HG03025 (cell line): ENCODE data around the gene DAB2IP.

Source experiments
- ATAC-seq: cut with Tn5 transposase; IDR thresholded peaks from one replicate; pipeline ENCODE4 v1.9.1; 2021; ENCODE audit warnings: mild to moderate bottlenecking, moderate library complexity; ENCODE audit not compliant: unreplicated experiment, low FRiP score

Gene DAB2IP

DNA sequence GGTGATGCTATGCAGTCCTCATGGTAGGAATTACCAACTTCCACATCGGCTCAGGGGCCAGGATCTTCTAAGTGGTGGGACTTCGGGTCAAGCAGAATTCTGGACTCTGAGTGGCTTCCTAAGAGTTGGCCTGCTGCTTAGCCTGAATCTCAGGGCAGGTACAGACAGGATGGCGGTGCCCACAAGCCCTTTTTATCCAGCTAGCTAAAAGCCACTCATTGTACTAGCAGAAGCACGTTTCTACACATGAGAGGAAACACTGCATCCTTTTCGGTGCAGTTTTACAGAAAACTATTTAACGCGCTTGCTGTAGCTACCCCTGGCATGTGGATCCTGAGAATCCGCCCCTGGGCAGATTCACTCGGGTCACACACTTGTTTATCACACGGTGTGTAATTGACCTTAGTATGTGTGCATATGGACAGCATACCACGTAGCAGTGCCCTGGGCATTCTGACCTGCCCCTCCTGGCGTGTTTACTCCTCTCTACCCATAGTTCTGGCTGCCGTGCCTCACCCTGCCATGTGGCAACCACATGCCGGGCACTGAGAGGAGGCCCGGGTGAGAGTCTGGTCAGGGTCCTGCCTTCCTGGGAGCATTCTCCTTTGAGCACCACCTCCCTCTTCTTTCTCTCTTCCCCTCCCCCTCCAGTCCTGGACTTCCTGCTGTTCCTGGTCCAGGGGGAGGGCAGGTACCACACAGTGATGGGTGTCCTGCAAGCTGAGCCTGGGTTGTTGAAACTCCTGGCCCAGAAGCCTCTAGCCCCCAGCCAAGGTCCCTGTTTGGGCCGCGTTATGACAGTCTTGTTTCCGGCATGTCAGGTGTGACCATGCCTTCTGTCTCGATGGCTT is 65.9 kb downstream of the DAB2IP start:
- no peak for ATAC-seq

DNA sequence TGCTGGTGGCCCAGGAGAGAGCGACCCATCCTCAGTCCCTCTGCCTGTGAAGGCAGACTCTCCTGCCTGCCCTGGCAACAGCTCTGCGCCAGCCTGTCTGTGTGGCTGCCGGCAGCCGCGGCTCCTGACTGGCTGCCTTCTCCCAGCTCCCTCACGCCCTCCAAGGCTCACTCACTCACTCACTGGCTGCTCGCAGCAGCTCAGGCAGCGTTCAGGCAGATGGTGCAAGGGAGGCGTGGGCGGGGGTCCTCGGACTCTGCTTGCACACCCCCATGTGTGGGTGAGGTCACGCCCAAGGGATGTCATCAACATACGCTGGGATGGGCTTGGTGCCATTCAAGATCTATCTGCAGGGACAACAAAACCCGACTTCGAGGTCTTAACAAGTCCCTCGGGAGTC is 66.7 kb downstream of the DAB2IP start:
- no peak for ATAC-seq

DNA sequence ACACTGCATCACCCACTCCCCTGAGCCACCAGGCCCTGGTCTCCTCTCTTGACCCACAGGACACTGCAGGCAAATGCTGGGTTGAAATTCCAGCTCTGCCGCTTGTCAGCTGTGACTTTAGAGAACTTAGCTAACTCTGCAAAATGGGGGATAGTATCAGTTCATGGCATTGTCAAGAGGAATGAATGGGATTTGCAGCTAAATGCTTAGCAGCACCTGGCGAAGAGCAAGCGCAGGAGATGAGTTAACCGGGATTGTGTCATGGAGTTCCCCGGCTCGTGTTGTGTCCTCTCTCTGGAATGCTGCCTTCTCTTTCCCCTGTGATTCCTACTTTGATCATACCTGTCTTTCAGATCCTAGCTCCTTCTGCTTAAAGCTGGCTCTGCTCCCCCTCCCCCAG is 67.1 kb downstream of the DAB2IP start:
- ATAC-seq = no peak

DNA sequence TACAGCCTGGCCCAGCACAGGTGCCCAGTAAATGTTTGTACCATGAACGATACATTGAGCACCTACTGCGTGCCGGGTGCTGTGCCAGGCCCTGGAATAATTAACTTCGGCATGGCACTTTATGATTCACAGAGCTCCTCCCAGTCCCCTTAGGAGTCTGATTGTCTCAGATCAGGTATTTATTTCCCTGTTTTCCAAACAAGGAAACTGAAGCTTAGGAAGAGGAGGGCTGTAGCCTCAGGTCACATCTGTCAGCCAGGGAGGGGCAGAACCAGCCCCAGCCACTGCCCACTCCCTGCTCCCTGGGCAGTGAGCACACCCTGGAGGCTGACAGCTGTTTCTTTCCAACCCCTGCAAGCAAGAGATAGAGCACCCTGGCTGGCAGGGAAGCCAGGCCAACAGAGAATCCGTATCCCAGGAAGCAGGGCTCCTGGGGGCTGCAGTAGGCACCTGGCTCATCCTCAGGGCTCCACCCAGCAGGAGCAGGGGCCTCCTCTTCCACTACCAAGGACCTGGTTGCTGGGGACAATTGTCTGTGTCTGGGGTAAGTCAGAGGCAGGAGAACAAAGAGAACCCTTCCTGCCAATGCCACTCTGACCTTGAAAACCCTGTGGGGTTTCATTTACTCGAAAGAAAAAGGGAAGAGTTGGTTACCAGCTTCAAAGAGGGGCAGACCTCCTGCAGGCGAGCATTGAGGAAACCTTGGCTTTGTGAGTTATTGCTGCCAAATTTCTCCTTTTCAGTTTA is 69.0 kb downstream of the DAB2IP start:
- ATAC-seq = no peak

DNA sequence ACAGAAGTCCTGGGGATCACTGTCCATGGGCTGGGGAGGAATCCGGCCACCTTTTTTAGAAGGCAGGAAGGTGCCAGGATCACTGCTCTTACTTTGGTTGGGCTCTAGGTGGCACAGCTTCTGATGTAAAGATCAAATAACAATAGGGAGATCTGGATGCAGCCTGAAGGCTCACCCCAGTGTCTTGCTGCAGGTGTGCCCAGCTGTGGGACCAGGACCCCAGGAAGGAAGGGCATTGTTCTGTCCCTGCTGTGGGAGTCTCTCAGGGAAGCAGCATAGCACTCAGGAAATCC is 69.6 kb downstream of the DAB2IP start:
- no peak for ATAC-seq

DNA sequence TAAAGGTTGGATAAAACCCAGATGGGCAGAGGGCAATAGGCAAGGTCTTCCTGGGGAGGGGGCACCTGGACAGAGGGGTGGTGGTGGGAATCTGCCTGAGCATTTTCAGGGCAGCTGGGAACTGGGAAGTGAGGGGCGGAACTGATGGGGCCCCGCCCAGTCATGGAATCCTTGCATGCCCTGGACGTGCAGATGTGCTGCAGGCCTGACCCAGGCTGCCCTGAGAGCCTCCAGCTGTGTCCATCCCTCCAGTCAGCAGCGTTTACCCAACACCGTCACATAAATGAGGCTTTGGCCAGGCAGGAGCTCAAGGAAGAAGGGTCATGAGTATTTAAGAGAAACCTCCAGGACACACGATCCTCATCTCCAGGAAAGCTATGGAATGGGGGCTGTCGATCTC is 70.3 kb downstream of the DAB2IP start:
- no peak for ATAC-seq

DNA sequence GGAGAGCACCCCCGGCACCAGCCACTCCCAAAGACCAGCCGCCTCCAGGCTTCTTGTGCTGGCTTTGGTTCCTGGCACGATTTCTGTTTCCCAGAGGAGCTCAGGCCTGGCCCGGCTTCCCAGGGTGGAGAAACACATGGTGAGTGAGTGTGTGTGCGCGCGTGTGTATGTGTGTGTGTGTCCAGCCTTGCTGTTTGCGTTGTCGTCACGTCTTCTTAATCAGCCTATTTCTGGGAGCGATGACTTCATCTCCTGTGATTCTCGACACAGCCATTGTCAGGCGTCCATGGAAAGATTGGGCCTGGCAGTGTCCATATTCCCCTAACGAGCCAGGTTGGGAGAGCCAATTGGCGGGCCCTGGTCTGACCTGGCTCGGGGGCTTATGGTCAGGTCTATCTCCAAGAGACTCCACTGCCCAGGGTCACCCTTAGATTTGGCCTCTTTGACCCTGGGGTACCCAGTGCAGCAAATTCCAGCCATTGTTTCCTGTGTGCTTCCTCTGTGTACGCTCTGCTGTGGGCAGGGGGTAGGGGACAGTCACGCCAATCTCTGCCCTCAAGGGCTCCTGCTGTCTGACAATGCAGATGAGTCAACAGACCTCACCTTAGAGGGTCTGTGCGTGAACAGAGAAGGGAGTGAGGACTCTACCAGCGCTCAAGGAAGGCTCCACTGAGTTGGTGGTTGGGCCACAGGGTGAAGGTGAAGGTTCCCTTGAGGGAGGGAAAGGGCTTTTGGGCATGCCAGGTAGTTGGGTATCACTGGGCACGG is 73.8 kb downstream of the DAB2IP start:
- ATAC-seq = no peak

DNA sequence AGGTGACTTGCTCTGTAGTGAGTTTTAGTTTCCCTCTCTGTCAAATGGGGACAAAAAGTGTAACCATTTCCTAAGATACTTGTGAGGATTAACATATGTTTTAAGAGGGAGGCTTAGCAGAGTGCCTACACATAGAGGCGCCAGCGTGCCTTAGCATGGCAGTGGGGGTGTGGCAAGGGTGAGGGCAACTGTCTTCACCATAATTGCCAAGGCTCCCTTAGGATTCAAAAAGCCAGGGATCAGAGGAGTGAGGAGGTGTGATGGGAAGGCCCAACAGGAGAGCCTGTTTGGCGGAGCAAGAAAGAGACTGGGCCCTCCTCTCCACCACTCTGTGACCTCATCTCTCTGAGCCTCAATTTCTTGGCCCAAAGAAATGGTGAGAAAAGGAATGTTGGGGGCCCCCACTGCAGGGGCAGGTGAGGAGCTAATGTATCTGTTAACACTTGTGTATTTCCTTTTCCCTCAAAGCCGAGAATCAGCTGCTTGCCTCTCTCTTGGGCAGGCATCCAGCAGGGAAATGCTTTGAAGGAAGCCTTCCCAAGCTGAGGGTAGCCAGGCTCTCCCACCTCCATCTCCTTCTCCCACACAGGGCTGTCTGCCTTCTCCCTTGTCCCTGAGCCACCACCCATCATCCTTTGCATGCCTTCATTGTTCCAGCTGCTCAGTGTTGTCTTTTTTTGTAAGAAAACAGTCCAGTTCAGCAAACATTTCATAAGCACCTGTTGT is 76.0 kb downstream of the DAB2IP start:
- ATAC-seq = no peak

DNA sequence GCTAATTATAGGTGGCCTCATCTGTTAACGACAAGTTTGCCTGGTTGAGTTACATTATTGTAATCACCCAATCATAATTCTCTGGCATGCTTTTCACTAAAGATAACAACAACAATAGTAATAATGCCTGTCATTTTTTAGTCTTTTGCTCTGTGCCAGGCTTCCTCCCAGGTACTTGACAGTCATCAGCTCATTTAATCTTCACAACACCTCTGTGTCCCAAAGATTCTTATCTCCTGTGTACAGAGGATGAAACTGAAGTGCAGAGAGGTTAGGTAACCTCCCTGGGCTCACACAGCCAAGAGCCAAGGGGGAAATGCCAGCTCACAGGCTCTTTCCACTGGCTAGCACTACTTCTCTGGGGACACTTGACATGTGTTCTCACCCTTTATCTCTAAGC is 77.5 kb downstream of the DAB2IP start:
- ATAC-seq = no peak

DNA sequence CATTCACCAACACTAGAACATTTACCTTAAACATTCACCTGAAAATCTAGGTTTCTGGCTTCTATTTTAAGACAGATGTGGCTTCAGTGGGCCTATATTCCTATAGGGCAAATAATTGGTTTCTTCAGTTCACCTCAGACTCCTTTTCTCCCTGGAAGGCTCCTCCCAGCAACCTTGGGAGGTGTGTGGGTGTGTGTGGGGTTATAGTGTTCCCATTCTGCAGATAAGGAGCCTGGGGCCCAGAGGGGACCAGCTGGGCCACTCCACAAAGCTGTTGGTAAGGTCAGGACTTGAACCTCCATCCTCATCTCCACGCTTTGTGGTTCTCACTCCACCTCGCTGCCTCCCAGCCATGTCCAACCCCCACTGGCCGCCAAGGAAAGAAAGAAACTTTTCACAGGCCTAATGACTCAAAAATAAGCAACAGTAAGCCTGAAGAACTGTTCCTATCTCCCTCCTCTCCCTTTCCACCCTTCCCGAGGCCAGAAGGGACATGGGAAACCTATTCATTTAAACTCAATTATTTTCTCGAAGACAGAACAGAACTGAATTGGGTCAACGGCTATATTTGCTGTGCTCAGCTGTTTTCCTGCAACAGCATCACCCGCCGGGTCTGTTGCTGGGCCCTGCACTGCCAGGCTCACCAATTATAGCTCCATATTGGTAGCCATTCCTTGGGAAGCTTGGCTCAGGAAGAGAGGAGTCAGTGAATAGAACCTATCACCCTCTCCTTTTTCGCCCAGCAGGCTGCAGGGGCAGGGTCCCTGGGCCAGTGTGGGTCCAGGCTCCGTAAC is 78.5 kb downstream of the DAB2IP start:
- ATAC-seq = no peak

DNA sequence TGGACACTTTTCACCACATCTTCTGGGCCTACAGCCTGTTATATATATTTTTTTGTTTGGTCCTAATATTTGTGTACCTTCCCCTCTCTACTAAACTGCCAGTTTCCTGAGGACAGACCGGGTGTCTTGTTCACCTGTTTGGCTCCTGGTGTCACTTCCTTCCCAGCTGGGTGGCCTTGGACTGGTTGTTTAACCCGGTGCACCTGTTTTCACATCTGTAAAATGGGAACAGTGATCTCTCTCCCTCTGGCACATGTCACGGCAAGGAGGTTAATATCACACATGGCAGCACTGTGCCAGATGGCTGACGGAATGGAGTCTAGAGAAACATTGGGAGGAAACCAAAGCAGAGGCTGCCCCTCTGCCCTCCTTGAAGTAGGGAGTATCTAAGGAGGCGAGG is 79.7 kb downstream of the DAB2IP start:
- ATAC-seq = no peak

DNA sequence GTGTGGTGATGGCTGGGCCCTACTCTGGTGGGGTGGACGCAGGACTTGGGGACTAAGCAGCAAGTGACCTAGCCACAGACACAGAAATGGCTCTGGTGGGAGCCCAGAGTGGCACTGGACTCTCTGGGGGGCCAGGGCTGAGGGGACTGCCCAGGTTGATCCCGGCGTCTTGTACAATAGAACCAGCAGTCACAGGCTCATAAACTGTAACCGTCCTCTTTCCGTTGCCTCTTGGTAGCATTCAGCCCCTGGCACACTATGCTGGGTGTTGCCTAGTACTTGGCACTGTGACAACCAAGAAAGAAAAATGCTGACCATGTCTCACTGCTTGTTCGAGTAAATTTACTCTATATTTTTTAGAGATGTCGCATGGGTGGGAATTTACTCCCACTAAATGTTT is 80.5 kb downstream of the DAB2IP start:
- ATAC-seq = no peak

DNA sequence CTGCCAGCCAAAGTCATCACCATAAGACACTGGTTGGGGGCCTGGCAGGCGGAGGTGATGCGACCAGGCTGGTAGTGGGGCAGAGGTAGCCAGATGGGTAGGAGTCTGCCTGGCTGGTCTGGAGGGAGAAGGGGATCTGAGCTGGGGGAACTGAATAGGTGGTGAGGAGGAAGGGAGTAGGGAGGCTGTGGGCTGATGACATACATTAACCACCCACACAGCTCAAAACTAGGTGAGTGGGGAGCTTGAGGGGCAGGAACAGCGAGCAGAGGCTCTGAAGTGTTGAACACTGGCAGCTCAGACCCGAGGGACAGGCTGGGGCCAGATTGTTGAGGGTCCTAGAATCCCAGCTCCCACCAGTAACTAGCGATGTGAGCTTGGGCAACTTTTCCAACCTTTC is 81.0 kb downstream of the DAB2IP start:
- ATAC-seq = no peak

DNA sequence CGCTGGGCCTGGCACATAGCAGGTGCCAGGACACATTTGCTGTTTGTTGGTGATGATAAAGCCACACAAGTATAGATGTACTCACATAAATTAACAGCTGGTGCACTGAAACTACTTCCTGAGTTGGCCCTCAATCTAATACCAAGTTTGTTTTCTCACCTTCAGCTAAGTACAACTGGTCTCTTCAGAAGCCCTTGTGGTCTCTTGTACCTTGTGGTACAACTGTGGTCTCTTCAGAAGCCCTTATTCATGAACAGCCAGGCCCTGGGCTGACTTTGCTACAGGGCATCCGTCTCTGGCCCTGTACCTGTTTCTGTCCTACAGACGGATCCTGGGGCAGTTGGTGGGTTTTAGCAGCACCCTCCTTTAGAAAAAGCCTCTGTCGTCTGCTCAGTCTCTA is 81.5 kb downstream of the DAB2IP start:
- no peak for ATAC-seq

DNA sequence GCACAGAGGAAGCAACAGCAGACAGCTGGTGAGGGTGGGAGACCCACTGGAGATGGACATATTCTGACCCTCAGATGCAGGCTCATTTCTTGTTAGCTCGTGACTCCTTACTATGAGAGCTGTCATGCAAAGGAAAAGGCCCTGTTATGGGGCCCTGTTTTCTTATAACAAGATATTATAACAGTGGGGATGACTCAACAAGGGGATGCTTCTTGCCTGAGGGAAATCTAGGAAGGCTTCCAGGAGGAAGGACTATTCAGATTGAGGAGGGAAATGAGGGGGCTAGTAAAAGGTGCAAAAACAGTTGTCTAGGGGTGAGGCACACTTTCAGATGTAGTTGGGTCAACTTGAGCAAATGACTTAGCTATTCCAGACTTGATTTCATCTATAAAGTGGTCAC is 83.0 kb downstream of the DAB2IP start:
- ATAC-seq = no peak

DNA sequence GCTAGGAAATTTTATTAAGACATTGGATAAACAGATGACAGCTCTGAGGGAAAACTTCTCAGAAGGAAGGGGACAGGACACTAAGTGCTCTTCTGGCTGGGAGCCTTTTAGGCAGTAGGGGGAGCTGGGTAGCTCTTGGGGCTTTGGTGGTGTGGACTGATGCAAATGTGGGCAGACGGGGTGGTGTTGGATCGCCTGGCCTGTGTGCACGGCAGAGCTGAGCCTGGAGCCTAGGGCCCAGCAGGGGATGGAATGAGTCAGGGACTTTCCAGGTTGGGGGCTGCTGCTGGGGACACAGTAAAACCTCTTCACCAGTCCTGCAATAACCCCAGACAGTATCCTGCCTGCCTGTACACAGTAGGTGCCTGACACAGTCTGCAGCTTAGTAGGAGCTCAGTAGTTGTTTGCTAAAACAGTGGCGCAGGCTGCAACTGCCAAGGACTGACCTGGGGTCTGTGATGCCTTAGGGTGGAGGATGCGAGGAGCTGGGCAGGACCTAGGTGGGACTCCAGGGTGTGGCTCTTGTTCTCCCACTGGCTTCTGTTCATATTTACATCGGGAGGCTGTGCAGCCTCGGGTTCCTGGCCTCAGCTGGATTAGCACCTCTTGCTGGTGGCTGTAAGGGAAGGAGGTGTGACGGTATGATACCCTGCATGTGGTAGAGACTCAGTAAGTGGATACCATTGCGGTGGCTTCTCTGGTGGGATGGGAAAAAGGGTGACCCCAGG is 83.8 kb downstream of the DAB2IP start:
- ATAC-seq = no peak

DNA sequence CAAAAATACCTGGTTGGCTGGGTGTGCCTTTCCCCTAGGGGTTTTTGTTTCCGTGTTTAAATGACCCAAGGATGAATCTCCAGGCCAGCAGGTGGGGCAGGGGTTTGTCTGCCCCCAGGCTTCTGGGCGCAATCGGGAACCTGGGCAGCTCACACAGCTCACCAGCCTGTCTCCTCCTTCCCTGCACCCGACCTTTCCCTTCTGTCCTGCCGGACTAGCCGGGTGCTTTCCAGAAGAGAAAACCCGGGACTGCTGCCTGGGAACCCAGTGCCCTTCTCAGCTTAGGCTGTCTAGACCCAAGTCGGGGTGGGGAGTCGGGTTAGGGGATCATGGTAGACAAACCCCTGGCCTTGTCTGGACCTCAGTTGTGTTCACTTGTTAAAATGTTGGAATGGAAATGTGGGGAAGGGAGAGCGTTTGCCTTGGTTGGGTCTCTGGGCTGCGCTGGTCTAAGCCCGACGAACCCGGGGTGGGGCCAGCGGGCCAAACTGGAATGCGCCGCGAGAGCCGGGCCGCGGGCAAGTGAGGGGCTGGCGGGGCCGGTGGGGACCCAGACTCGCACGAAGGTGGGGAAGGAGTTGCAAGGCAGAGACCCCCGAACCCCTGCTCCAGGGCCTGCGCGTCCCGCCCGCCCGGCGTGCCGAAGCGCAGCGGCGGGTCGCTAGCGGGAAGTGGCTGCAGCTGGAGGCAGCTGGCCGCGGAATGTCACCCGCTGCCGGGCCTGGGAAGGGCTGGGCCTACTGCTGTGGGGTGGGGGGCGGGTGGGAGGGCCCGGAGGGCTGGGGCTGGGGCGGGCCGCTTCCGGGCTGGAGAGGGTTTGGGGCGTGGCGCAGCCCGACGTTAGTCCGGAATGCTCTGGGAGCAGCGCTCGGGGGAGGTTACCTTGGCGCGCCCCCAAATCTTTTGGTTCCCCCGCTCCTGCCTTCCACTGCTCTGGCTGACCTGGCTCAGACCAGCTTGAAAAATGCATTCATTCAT is 84.6 kb downstream of the DAB2IP start:
- no peak for ATAC-seq

DNA sequence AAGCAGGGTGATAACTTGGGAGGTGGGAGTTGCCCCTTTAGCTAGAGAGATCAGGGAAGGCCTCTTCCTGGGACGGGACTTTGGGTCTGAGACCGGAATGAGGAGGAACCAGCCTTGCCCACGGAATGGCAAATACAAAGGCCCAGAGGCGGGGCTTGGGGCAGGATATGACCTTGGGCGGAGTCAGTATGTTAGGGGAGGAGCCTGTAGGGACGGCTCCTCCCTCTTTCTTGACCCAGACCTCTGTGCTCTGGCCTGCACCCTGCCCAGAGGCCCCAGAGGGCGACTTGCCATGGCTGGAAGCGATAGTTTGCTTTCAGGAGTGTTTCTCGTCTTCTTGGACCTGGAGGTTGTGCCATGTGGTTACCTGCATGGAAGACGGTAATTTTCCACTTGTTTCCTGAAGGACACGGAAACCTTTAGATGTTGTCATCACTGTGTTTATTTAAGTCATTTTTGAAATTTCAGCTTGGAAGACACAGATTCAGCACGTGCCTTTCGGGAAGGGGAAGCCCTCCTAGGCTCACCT is 85.6 kb downstream of the DAB2IP start:
- no peak for ATAC-seq
